HG03159 (cell line): ENCODE data around the gene ALAS2.
"Not testable (repeated sequence)": the region's sequence is repeated elsewhere in the genome, so short reads cannot be mapped to it uniquely, and the experiment has no call there.

Source experiments
- ATAC-seq: cut with Tn5 transposase; IDR thresholded peaks from one replicate; pipeline ENCODE4 v1.9.1; 2021; ENCODE audit warnings: mild to moderate bottlenecking, moderate library complexity; ENCODE audit not compliant: unreplicated experiment

ALAS2 gene, protein sequence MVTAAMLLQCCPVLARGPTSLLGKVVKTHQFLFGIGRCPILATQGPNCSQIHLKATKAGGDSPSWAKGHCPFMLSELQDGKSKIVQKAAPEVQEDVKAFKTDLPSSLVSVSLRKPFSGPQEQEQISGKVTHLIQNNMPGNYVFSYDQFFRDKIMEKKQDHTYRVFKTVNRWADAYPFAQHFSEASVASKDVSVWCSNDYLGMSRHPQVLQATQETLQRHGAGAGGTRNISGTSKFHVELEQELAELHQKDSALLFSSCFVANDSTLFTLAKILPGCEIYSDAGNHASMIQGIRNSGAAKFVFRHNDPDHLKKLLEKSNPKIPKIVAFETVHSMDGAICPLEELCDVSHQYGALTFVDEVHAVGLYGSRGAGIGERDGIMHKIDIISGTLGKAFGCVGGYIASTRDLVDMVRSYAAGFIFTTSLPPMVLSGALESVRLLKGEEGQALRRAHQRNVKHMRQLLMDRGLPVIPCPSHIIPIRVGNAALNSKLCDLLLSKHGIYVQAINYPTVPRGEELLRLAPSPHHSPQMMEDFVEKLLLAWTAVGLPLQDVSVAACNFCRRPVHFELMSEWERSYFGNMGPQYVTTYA

DNA sequence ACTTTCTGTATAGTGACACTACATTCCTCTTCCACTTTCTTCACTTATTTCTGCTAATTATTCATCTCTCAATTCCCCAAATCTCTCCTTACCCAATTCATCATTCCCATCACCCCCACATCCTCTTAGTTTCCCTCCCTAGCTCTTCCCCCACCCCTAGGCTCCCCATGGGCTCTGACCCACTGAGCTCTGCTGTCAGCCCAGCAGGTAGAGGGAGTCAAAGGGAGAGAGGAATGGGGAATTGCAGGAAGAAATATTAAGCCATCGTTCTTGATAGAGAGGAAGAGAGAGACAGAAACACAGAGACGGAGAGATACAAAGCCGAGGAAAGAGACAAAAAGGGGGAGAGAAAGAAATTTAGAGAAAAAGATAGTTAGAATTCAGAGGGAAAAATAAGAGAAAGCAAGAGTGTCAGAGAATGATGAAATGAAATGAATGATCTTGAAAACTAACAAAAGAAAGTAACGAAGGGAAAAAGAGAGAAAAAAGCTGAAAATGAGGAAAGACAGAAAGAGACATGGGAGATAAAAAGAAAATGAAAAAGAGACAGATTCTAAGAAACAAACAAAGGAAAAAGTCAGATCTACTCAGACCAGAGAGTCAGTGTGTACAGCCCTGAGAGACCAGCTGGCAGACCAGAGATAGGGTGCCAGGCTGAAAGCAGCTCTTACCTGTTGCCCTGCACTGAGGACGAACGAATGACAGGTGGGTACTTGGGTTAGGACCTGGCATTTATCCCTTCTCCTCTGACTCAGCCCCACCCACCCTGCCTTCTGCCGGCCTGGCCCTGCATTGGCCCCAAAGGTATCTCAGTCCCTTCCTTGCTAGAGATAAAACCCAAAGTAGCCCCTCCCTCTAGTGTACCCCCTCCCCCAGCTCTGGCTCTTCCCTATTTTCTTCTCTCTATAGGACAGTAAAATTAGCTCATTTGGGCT is at the start of gene ALAS2:
ALAS2 (minus strand) TSS at position 707 of the 935 bp plus-strand sequence. CDS start 4,977 bp downstream, outside the sequence.
- ATAC-seq: no peak

DNA sequence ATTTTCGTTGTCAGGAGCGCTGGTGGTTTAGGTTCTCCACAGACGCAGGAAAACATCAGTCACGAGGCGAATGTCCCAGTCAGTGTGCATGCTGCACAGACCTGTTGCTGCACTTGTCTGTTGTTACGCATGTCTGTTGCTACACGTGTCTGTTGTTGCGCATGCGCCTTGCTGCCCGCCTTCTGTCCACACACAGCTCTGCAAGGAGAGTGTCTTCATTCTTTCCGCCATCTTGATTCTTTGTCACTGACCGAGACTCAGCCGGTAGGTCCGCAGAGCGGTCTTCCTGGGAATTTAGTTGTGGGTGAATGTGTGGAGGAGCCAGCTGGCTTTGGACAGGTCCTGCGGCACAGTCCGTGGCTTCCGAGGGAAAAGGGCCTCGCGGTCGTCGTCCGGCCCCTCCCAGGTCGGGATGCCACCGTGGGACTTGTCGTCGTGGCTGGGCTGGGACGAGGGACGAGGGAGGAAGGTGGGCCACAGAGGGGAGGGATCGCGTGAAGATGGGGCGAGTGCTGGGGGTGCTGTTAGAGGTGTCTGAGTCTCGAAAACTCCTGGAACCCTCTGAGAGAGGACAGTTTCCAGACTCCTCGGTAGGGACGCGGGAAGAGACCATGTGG is 44.2 kb upstream of the ALAS2 start, which contains the start of gene PAGE2B:
PAGE2B (plus strand) TSS at position 180 of the 617 bp plus-strand sequence. CDS start 1,012 bp downstream, outside the sequence.
- no peak for ATAC-seq

DNA sequence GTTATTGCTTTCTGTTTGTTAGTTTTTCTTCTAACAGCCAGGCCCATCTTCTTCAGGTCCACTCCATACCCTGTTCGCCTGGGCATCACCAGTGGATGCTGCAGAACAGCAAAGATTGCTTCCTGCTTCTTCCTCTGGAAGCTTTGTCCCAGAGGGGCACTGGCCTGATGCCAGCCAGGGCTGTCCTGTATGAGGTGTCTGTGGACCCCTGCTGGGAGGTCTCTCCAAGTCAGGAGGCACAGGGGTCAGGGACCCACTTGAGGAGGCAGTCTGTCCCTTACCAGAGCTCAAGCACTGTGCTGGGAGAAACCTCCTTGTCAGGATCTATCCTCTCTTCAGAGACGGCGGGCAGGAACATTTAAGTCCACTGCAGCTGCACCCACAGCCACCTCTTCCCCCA is 41.5 kb upstream of the ALAS2 start:
- no peak for ATAC-seq

DNA sequence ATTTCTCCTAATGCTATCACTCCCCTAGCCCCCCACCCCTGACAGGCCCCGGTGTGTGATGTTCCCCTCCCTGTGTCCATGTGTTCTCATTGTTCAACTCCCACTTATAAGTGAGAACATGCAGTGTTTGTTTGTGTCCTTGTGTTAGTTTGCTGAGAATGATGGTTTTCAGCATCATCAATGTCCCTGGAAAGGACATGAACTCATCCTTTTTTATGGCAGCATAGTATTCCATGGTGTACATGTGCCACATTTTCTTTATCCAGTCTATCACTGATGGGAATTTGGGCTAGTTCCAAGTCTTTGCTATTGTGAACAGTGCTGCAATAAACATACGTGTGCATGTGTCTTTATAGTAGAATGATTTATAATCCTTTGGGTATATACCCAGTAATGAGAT is 36.4 kb upstream of the ALAS2 start:
- ATAC-seq: not testable (repeated sequence)

DNA sequence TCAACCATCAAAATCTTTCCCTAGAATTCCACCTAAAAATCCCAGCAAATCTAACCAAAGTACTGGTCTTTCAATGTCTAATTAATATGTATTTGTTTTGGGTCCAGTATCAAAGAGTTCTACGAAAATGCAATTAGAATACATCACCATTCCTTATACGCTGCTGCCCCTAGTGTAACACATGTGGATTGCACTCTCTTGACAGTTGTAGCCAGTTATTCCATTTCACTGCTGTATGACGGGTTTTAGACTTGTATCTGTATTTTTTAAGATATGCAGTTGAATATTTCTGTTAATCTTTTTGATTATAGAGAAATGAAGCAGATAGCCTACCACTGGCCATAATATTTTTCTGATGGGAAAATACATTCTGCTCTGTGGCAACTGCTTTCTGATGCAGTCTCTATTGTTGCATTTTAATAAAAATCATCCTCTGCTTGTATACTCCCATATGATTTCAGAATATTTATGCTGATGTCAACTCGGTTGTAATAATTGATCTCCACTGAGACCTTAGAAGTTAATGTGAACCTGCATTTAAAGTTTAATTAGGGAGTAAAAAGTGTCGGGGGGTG is 27.0 kb upstream of the ALAS2 start:
- ATAC-seq: no peak

DNA sequence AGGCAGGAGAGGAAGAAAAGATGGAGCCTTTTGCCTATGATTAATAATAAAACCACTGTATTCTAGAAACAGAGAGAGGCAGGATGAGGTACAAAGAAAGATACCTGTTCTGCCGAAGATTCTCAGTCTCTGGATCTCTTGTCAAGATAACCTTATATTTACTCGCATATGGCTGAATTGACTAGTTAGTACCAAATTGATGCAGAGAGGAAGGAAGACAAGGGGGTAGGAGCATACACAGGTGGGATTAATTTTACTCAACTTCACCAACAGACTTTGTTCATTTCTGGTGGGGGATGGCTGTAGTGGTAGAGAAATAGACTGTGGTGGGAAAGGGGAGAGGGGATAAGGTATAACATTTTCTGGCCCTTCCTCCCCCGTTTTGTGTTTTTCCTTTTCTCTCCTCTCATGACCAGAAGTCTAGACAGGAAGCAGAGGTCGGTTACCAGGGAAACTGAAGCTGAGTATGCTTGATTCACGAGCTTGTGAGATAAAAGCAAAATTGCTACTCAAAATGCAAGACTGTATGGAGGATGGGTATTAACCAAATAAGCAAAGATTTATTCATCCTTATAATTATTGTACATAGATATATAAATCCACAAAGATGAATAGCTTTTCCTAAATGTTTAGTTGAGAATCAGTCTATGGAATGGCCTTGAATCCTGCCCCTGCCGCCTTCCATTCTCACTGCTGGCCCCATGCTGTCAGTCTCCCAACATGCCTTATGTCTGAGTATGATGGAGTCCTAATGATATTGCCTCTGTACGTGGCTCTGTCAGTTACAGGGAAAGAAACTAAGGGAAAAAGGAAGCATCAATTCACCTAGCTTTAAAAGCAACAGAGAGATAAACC is 26.3 kb upstream of the ALAS2 start:
- ATAC-seq: no peak

DNA sequence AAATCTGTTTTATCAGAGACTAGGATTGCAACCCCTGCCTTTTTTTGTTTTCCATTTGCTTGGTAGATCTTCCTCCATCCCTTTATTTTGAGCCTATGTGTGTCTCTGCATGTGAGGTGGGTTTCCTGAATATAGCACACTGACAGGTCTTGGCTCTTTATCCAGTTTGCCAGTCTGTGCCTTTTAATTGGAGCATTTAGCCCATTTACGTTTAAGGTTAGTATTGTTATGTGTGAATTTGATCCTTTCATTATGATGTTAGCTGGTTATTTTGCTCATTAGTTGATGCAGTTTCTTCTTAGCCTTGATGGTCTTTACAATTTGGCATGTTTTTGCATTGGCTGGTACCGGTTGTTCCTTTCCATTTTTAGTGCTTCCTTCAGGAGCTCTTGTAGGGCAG is 19.8 kb upstream of the ALAS2 start:
- ATAC-seq: not testable (repeated sequence)

DNA sequence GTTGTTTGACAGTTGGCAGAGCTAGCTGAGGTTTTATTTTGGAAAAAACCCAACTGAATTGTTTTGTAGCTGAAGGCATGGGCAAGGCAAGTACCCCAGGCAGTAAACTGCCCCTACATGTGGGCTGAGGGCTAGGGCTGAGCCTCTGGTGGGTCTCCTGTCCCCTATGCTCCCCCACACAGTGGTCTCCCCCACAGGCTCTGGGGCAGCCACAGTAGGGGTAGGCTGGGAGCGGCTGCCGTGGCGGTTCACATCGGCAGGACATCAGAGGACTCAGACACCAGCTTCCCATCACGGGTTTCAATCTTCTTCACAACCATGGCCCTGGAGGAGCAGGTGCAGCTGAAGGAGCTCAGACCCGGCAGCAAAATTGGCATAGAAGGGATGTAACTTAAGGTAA is 10.7 kb upstream of the ALAS2 start:
- ATAC-seq: no peak

DNA sequence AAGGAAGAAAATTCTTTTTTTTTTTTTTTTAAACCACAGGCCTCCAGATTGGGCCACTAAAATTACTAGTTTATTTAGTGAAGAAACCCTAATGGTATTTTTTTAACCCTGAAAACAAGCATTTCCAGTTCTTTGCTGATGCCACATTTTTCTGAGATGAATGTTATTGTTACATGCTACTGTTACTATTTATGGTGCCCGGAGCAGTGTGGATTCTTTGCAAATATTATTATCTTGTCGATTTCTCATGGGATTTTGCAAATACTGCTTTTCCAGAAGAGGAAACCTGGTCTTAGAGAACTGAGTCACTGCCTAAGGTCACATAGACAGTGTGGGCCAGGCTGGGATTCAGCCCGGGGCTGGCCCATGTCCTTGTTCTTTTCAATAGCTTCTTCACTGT is 8.7 kb upstream of the ALAS2 start:
- no peak for ATAC-seq

DNA sequence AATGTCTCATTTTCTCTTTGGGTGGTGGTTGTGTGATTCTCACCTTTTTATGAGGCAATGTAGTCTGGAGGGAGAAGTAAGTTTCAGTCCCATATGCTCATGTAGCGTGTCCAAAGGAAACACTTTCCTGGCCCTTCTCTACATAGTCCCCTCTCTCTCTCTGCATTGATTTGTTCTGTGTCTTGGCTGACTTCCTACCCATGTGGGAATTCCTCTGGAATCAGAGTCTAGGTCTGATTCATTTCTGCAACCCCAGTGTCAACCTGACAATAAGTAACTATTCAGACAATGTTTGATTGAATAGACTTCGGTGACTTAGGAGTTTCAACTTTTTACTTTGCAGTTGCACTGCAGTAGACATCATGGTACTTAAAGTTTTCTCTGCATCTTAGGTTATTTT is 2.7 kb upstream of the ALAS2 start:
- no peak for ATAC-seq

DNA sequence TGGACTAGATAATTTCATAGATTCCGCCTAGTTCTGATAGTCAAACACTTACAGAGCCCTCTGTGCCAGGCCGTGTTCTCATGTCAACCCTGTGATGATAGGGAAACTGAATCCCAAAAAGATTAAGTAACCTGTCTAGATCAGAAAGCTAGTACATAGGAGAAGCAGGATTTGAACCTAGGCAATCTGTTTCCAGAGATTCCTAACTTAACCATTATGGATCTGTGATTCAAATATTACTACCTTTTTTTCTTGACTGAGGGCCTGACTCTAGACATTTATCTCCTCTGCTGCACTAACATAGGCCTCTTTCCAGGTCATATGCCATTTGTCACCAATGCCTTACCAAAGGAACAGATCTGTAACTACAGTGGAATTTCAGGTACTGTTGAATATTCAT is 1.5 kb downstream of the ALAS2 start:
- no peak for ATAC-seq

DNA sequence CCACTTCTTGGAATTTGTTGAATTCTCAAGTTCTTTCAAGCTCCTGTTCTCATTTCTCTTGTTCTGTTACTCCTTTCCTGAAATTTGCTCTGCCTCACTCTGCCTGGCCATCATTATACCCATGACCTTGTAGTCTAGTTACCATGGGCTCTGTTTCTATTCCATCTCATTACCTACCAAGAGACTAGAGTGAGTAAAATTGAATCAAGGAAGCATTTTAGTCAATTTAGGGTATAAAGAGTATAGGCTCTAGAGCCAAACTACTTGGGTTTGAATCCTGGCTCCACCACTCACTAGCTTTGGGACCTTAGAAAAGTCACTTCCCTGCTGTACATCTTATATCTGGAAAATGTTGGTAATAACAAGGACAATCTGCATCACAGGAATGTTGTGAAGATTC is 2.2 kb downstream of the ALAS2 start:
- no peak for ATAC-seq

DNA sequence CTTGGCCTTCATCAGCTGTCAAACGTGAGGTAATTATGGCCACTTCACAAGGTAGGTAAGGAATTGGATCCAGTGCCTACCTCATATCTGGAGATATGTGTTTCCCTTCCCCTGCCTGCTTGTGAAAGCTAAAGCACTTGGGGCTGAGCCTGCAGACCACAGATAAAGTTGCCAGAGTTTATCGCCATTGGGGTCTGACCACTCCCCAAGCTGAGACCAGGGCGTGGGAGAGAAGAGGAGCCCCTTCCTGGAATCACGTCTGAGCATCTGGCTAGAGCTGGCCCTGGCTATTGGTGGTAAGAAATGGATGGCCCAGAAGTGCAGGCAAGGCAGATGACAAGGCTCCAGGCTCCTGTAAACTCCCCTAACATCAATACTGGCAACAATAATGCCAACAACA is 2.7 kb downstream of the ALAS2 start:
- no peak for ATAC-seq

DNA sequence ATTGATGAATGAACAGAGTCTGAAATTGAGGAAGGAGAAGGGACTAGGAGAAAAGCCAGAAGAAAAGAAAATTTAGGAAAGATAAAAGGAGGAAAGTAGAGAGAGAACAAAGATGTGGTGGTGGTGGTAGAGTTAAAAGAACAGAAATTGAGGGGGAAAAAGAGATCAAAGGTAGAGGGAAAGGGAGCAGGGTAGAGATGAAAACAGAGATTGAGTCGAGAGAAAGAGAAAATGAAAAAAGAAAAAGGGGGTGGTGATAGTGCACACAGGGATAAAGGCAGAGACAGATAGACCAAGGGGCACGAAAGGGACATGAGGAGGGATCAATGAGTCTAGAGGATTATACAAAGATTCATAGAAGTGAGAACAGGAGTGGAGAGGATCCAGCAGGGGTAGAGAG is 3.9 kb downstream of the ALAS2 start:
- no peak for ATAC-seq

DNA sequence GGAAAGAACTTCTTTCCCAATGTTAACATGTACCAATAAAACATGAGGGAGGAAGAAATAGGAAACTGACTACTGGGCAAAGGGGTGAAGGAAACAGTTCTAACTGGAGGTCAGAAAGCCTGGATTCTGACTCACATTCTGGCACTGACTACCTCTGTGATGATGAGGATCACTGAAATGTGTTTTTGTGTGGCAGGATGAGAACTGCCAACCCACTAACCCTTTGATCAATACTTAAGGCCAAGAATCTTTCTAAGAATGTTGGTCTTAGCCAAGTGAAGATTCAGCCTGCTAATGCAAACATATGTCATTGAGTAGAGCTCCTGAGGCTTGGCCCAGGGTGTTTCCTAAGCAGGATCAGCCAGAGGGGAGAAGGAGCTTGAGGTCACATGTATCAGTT is 4.6 kb downstream of the ALAS2 start:
- ATAC-seq: no peak

DNA sequence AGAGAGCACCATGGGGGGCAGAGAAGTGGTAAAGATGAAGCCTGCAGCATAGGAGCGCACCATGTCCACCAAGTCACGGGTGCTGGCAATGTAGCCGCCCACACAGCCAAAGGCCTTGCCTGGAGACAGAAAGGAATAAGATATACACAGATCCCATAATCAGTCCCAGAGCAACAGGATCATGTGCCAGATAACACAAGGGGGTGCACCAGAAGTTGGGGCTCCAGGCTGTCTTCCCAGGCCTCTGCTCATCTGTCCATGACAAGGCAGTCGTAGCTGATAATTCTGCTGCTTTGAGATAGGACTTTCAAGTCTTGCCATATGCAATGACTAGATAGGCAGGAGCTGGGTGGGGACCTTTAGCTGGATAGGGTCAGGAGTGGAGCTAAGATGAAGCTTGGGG is 15.9 kb downstream of the ALAS2 start:
- ATAC-seq: no peak

DNA sequence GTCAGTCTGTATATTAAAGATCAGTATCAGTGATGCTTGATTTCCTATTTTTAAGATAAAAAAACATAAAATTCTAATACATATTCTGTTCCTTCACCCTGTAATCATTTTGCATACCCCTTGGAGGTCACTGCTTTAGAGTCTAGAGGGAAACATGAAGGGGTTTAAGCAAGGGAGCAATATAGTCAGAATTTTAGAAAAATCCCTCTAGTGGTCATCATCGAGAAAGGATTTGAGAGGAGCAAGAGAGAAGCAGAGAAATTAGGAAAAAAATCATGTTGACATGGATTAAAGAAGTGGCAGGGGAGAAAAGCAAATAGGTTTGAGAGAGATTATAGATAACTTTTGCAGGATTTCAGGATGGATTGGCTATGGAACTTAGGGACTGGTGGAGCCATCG is 19.5 kb downstream of the ALAS2 start:
- ATAC-seq: no peak

DNA sequence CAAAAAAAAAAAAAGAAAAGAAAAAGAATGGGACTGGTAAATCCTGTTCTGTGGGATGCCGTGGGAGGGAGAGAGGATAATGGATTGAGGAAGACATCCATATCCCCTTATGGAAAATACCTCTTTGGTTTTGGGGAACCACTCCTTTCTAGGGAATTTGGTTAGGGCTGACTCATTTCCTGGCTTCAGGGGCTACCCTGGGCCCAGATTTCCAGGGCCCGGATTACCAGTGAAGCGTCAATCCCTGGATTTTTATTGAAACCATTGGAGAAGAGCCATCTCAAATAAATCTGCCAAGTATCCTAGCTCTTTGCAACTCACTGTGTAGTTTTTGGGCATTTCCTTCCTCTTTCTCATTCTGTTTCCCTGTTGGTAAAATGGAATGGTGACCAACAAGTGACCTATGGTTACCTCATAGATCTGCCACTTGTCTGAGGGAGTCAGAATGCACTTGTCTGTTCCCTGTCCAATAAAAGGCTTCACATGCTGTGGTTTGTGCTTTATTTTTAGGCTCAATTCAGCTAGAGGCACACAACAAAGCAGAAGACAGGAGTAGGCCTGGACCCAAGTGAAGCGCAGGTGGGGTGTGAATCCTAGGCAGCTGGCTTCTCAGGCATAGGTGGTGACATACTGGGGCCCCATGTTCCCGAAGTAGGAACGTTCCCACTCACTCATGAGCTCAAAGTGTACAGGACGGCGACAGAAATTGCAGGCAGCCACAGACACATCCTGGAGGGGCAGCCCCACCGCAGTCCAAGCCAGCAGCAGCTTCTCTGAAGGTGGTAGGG is 22.0 kb downstream of the ALAS2 start:
- no peak for ATAC-seq

DNA sequence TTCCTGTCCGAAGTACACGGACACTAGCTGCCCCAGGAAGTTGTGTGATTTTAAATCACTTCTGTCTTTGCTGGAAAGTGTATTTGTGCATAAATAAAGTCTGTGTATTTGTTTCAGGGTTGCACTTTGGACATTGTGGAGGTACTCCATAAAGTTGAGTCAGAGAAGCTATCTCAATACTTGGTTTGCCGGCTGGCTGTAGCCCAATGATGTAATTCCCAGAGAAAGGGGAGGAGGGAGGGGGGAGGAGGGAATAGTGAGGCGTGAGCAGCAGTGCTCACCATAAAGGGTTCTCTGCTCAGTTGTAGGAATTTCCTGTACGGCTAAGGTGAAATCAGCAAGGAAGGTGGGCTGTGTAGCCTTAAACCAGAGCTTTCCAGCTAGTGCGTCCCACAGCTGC is 23.1 kb downstream of the ALAS2 start:
- ATAC-seq: no peak
